Activated CD8-positive, alpha-beta memory T cell treated with anti-CD3 and anti-CD28 coated beads for 4 hours (primary cell): ENCODE data around the gene PDIA6.

Source experiments
- DNase-seq, 2 donors: peaks; one replicate each; pipeline ENCODE4 v3.0.0-alpha.2; 2020; ENCODE audit warnings: low read depth in 2 of 2

PDIA6 gene, protein sequence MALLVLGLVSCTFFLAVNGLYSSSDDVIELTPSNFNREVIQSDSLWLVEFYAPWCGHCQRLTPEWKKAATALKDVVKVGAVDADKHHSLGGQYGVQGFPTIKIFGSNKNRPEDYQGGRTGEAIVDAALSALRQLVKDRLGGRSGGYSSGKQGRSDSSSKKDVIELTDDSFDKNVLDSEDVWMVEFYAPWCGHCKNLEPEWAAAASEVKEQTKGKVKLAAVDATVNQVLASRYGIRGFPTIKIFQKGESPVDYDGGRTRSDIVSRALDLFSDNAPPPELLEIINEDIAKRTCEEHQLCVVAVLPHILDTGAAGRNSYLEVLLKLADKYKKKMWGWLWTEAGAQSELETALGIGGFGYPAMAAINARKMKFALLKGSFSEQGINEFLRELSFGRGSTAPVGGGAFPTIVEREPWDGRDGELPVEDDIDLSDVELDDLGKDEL

GRCh38 chr2:10812362-10813162, at the start of gene PDIA6:
Gene PDIA6, minus strand, starts transcription at chr2:10812785. Its CDS starts 89 bp downstream, at chr2:10812696.
- peak; percentile 87 for DNase-seq

GRCh38 chr2:10862330-10862729, 49.7 kb upstream of the PDIA6 start:
- DNase-seq = no peak

GRCh38 chr2:10861765-10862164, 49.2 kb upstream of the PDIA6 start:
- no peak for DNase-seq

GRCh38 chr2:10860814-10861325, 48.3 kb upstream of the PDIA6 start:
- DNase-seq = no peak

DNA sequence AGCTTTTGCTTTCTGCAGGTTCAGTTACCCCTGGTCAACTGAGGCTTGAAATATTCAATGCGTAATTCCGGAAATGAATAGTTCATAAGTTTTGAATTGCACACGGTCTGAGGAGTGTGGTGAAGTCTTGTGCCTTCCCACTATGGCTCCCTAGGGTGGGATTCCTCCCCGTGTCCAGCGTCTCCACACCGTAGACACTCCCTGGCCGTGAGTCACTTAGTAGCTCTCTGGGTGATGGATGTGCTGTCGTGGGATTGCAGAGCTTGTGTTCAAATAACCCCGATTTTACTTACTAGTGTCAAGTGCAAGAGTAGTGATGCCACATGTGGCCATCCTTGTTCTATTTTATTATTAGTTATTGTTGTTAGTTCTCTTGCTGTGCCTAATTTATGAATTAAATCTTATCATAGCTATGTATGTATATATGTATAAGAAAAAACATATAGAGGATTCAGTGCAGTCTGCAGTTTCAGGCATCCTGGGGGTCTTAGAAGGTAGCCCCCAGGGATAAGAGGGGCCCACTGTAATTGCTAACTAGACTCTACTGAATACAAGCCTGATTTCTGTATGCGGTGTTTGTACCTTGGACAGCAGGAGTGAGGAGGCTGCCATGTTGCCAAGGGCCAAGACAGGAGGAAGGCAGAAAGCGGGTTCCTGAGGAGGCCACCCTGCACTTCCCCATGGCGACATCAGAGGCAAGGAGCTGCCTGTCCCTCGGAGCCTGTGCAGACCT, 47.7 kb upstream of the PDIA6 start:
- no peak for DNase-seq

- DNase-seq = no peak
These were observed 46.7 kb upstream of the PDIA6 start for GRCh38 chr2:10859278-10859677.

DNA sequence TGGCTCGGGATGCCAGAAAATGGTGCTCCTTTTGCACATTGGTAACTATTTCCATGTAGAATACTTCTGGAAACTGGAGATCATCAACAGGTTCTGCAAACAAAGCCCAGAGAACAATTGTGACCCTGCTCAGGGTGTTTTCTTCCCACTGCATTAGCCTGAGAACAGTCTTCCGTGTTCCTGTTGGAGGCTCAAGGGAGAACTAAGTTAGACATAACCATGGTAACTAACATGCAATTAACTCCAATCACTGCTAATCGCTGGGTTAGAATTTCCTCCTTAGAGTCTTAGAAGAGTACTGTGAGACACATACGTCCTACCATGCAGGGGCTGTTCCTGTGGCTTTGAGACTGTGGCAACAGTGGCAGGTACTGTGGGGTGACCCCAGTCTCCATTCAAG, 36.0 kb upstream of the PDIA6 start:
- no peak for DNase-seq

GRCh38 chr2:10847008-10847407, 34.4 kb upstream of the PDIA6 start:
- DNase-seq = no peak

DNA sequence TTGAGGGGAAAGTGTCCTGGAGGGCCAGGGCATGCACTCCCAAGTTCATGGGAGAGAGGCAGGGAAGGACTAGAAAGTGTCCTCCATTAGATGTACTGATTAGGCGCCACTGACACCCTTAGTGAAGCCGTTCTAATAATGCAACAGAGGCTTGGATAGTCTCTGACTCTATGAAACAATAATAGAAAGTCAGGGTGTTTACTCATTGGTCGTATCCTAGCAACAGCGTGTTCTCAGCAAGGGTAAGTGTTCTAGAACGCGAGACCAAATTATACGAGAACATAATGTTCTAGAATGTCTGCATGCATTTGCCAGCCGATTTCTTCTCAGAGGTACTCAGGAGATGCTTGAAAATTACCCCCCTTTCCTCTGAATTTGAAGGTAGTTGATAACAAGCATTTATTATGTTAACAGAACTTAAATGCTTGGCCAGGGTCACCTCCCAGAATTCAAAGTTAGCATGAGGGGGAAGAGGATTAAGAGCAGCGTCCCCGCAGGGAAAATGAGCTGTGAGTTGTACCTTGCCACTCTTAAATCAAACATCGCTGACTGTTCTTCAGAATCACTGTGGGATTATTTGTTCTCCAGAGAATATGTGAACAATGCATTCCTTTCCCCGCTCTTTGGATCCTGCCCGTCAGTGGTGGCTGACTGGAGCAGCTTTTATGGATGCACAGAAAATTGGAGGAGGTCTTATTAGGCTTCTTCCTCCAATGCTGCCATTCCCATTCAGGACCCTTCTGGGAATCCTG, 33.7 kb upstream of the PDIA6 start:
- no peak for DNase-seq

DNA sequence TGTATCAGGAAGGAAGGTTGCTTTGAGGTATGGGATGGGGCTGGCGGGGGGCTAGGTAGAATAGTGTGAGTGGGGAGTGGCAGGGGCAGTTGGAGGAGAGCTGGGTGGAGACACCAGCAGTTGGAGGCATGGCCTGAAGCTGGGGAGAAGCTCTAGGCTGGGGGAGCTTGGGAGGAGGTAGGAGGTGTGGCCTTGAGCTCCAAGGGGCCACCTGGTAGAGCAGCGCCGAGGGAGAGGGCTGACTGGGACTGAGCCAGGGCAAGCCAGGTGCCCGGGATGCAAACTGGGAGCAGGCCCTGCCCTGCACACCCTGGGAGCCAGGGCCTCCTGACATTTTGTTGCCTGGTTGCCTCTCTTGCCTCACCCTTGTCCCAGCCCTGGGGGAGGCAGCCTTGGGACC, 33.1 kb upstream of the PDIA6 start:
- DNase-seq = no peak

- DNase-seq = no peak
These were observed 31.5 kb upstream of the PDIA6 start for GRCh38 chr2:10844097-10844496.

DNA sequence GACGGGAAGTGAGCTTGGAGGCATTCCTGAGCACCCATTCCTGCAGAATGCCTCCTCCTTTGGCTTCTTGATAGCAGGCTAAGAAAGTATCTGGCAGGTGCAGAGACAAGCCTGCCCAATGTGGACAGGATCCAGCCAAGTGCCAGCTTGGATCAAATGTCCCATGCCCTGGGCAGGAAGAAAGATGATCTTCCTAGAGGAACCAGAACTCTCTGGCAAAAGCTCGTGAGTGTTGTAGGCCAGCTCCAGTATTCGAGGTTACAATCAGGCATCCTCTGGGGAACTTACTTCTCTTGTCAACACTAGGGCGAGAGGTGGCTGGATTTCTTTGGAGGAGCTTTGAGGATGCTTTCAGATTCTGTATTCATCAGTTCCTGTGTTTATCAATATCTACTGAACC, 29.9 kb upstream of the PDIA6 start:
- no peak for DNase-seq

DNA sequence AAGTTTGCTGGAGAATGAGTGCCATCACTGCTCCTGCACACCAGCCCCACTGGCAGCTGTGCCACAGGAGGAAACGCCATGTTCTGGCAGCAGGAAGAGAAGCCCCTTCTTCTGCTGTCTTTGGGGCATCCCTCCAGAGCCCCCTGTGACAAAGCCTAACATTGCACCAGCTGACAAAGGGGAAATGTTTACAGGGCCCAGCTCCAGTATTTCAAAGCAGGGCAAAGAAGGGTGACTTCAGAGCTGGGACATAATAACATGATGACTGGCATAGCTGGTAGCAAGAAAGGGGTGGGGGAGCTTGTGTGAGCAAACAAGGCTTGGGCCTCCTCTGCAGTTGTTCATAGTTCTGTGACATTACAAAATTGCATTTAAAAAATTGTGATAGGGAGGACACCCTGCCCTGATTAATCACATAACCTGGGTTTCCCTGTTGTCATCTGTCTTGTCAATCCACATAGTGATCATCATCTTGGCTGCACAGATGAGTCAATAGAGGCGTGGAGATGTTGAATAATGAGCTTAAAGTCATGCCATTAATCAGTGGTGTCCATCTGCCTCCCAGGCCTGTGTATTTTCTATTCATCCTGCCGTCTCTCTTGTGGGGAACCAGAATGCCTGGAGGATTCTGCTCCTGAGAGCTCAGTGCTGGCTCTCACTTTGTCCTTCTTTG, 29.1 kb upstream of the PDIA6 start:
- DNase-seq = no peak

GRCh38 chr2:10839813-10840212, 27.2 kb upstream of the PDIA6 start:
- DNase-seq = no peak

DNA sequence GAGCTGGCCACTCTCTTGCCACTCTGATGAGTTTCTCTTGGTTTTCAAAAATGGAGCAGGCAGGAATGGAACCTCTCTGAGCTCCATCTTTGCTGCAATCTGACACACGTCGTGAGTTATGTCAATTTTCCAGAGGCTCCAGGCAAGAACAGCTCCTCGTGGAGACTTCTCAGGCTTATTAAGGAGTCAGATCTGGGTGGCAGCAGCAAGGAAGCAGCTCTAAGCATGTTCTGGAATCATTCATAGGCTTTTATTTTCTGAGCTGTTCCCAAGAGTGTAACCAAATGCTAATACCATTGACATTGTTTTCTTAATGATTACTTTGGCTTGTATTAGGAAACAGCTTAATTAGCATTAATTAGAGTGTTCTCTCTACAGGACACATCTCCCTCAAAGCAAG, 26.1 kb upstream of the PDIA6 start:
- no peak for DNase-seq

DNA sequence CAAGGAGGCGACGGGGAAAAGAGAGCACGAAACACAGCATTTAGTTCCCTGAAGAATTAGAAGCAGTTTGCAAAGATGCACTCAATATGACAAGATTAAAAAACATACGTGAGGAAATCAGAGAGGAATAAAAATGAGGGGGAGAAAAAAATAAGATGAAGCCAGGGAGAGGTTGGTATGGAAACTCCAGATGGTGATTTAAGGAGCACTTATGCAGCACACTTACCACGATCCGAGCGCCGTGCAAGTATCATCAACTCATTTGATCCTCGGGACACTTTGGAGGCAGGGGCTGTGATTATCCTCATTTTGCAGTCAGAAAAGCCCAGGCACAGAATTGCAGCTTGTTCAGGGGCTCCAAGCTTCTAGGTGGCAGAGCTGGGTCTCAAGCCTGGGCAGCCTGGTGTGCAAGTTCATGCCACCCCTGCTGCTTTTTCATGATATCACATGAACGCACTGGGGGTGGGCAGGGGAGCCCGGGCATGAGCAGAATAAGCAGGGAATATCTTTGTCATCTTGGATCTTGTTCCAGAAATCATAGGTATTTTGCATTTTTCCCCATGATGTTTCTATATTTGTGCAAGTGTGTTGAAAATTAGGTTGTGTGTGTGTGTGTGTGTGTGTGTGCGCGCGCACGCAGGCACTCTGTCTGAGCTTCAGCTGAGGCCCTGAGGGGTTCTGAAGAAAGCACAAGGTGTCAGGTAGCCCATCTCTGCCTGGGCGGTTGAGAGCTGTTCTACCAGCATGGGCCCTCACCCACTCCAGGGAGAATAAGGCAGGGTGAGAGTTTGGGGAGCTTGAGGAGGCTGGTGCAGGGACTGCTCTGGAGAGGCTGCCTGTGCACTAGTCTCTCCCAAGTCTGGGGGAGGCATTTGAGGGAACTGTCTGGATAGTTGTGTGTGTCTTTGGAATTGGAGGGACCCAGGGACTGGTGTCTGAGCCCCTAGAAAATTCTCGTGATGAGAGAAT, 25.0 kb upstream of the PDIA6 start:
- no peak for DNase-seq

GRCh38 chr2:10835052-10835970, 22.7 kb upstream of the PDIA6 start:
- peak; percentile 36 to 39 for DNase-seq

DNA sequence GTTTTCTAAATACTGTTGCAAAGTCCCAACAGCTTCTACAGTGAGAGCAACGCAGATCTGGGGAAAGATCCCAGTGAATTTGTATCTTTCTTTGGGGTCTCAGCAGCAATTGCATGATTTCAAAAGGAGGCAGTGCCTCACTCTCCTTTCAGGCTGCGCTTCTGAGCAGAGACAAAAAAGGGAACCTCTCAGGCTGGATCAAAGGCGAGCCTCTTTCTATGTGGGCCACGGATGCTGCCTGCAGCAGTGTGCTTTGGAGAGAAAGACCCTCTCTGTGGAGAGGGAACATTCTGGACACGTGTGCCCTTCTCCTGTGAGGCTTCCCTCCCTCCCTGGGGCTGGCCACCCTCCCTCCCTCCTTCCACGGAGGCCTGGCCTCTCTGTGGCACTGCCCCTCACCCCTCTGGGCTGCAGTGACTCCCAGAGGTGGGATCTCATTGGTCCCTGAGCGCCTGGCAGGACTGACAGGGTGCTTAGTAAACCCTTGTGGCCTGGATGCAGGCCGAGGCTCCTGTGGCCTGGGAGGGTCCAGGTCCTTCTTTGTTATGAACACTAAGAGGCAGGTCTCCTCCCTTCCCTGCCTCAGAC, 21.6 kb upstream of the PDIA6 start:
- no peak for DNase-seq
